HEK293 (cell line): ENCODE measurements around the gene SHANK2.

Experiments used
- CTCF ChIA-PET: fragments of 350-600 bp; formaldehyde crosslinking; extraction: SDS; loops from one replicate; lab custom pipeline; 2021; ENCODE audit warnings: antibody characterized with exemption; lab: Yijun Ruan, JAX
- POLR2A ChIA-PET: fragments of 300-600 bp; formaldehyde crosslinking; extraction: SDS; loops from one replicate; lab custom pipeline; 2020; ENCODE audit warnings: antibody characterized with exemption, inconsistent platforms; lab: Yijun Ruan, JAX
- H3K27ac ChIP-seq: fragments of 200-500 bp; sonication (Bioruptor generic); 2 replicates; pipeline ENCODE4 v1.5.1; 2014; ENCODE audit warnings: low read depth, low read length, control low read depth, inconsistent platforms; ENCODE audit errors: extremely low read depth
- H3K36me3 ChIP-seq, 2 experiments: fragments of 200-500 bp in 1 of 2; sonication (Bioruptor generic) in 1 of 2; 1 replicate in 1 of 2; 2 replicates in 1 of 2; pipeline ENCODE4 v1.5.1; 2014 to 2017; ENCODE audit warnings: inconsistent platforms in 2 of 2, low read length in 2 of 2; ENCODE audit not compliant: control insufficient read depth in 2 of 2, insufficient read depth in 1 of 2
- H3K4me1 ChIP-seq: fragments of 200-500 bp; sonication (Bioruptor generic); 2 replicates; pipeline ENCODE4 v1.5.1; 2014; ENCODE audit warnings: mild to moderate bottlenecking, low read length, inconsistent platforms; ENCODE audit not compliant: control insufficient read depth, insufficient read depth
- H3K4me3 ChIP-seq: 2 replicates; pipeline ENCODE4 v1.5.1; 2011; ENCODE audit warnings: low read depth, mild to moderate bottlenecking, control low read depth, low read length, moderate library complexity
- H3K9me3 ChIP-seq: fragments of 200-500 bp; sonication (Bioruptor generic); 2 replicates; pipeline ENCODE4 v1.5.1; 2014; ENCODE audit warnings: low read depth, low read length, inconsistent platforms; ENCODE audit not compliant: control insufficient read depth, insufficient read depth
- BCL11A ChIP-seq: fragments of 450-650 bp; formaldehyde crosslinking; IDR thresholded peaks from 2 replicates; pipeline ENCODE4 v1.5.1; 2016; ENCODE audit warnings: low read depth, missing biosample characterization, missing genetic modification characterization
- KLF8 ChIP-seq: fragments of 450-650 bp; formaldehyde crosslinking; IDR thresholded peaks from 2 replicates; pipeline ENCODE4 v1.5.1; 2016; ENCODE audit warnings: missing biosample characterization, missing genetic modification characterization
- OSR2 ChIP-seq: fragments of 450-650 bp; formaldehyde crosslinking; IDR thresholded peaks from 2 replicates; pipeline ENCODE4 v1.5.1; 2016; ENCODE audit warnings: missing biosample characterization, missing genetic modification characterization
- SALL2 ChIP-seq: fragments of 450-650 bp; formaldehyde crosslinking; IDR thresholded peaks from 2 replicates; pipeline ENCODE4 v1.5.0; 2017; ENCODE audit warnings: missing biosample characterization, mild to moderate bottlenecking, missing genetic modification characterization, borderline replicate concordance
- ZNF10 ChIP-seq: fragments of 450-650 bp; formaldehyde crosslinking; IDR thresholded peaks from 2 replicates; pipeline ENCODE4 v1.5.1; 2017; ENCODE audit warnings: missing biosample characterization, missing genetic modification characterization
- ZNF146 ChIP-seq: fragments of 450-650 bp; formaldehyde crosslinking; IDR thresholded peaks from 2 replicates; pipeline ENCODE4 v1.5.1; 2016; ENCODE audit warnings: missing biosample characterization, missing genetic modification characterization
- ZNF157 ChIP-seq: fragments of 450-650 bp; formaldehyde crosslinking; IDR thresholded peaks from 2 replicates; pipeline ENCODE4 v1.5.1; 2016; ENCODE audit warnings: missing biosample characterization, missing genetic modification characterization
- ZNF174 ChIP-seq: fragments of 450-650 bp; formaldehyde crosslinking; IDR thresholded peaks from 2 replicates; pipeline ENCODE4 v1.5.0; 2017; ENCODE audit warnings: missing biosample characterization, mild to moderate bottlenecking, missing genetic modification characterization
- ZNF175 ChIP-seq: fragments of 450-650 bp; formaldehyde crosslinking; IDR thresholded peaks from 2 replicates; pipeline ENCODE4 v1.5.1; 2016; ENCODE audit warnings: missing biosample characterization, missing genetic modification characterization
- ZNF311 ChIP-seq: fragments of 450-650 bp; formaldehyde crosslinking; IDR thresholded peaks from 2 replicates; pipeline ENCODE4 v1.5.1; 2017; ENCODE audit warnings: missing biosample characterization, missing genetic modification characterization, borderline replicate concordance
- ZNF560 ChIP-seq: fragments of 450-650 bp; formaldehyde crosslinking; IDR thresholded peaks from 2 replicates; pipeline ENCODE4 v1.5.1; 2017; ENCODE audit warnings: missing biosample characterization, missing genetic modification characterization, borderline replicate concordance
- ZNF629 ChIP-seq: fragments of 450-650 bp; formaldehyde crosslinking; IDR thresholded peaks from 2 replicates; pipeline ENCODE4 v1.5.1; 2017; ENCODE audit warnings: missing biosample characterization, missing genetic modification characterization
- ZNF747 ChIP-seq: fragments of 450-650 bp; formaldehyde crosslinking; IDR thresholded peaks from 2 replicates; pipeline ENCODE4 v1.5.1; 2016; ENCODE audit warnings: missing biosample characterization, missing genetic modification characterization
- ZNF768 ChIP-seq: fragments of 450-650 bp; formaldehyde crosslinking; IDR thresholded peaks from 2 replicates; pipeline ENCODE4 v1.5.1; 2018; ENCODE audit warnings: missing biosample characterization, mild to moderate bottlenecking, missing genetic modification characterization
- ZNF791 ChIP-seq: fragments of 450-650 bp; formaldehyde crosslinking; IDR thresholded peaks from 2 replicates; pipeline ENCODE4 v1.5.1; 2016; ENCODE audit warnings: missing biosample characterization, missing genetic modification characterization
- TF ChIP-seq, protein P1 (sequence below): fragments of 450-650 bp; formaldehyde crosslinking; IDR thresholded peaks from 2 replicates; pipeline ENCODE4 v1.5.1; 2016; ENCODE audit warnings: missing biosample characterization, missing genetic modification characterization, borderline replicate concordance
- TF ChIP-seq, protein P2 (sequence below): fragments of 450-650 bp; formaldehyde crosslinking; IDR thresholded peaks from 2 replicates; pipeline ENCODE4 v1.5.1; 2017; ENCODE audit warnings: missing biosample characterization, missing genetic modification characterization

SHANK2 gene

DNA sequence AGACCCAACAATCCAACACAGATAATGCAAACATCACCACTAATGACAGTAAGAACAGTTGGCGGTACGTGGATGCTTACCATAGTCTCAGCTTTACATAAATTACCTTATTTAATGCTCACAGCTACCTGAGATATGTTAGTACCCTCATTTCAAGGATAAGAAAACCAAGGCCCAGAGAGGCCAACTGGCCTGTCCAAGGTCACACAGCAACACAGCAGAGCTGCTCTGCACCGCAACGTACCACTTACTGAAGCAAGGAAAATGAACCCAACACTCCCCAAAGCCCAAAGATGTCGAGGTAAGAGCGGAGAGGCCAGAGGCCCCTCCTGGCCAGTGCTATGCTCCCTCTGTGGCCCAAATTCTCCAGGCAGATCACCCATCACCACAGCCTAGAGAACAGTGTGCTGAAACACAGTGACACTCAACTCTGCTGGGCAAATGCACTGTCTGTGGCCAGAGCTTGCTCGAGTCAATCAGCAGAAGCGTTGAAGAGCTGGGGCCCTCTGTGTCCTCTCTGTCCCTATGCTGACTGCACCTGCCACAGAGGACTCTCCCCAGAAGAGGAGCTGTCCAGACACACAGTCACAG lies 14.0 kb downstream of the SHANK2 start:
- no peak overlapping the region for H3K4me3 ChIP-seq
- H3K4me1 ChIP-seq, result peaks cover 10% of the 10 kb centered on the region
- no peaks in the 10 kb centered on the region for H3K9me3 ChIP-seq
- TF ChIP-seq ZNF629 (no peak), ZNF768 (peak; percentile 69; the same call in 1 of the 2 replicates)
- POLR2A ChIA-PET, result no interaction called here
- CTCF ChIA-PET, result interaction anchor here (0.6 to 1.7 kb wide), 3 partner anchors 9 to 341 kb away, joined by 3 to 4 read pairs (median 4); no protein-coding TSS in a partner anchor
- H3K36me3 ChIP-seq, result no peaks in the 10 kb centered on the region
- H3K27ac ChIP-seq, result no peak overlapping the region

DNA sequence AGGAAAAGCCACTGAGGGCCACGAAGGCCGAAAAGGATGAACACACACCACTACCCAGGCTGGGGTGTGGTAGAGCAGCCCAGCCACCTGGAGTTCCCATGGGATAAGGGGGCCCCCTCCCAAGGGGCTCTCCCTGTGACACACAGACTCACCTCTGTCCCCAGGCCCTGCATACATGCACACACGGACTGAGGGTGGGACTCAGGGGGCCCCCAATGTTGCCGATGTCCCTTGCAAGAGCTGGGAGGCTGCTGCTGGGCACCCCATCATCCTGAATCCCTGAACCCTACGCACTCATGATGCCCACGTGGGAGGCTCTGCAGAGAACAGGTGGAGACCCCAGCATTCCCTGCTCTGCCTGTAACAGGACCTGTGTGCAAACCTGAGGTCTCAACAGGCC lies 14.5 kb downstream of the SHANK2 start:
- peaks cover 10% of the 10 kb centered on the region for H3K4me1 ChIP-seq
- ChIA-PET POLR2A (no interaction called here), CTCF (interaction anchor here (0.6 to 1.7 kb wide), 2 partner anchors 105 to 342 kb away, joined by 3 to 4 read pairs; no protein-coding TSS in a partner anchor)
- H3K36me3 ChIP-seq, result no peaks in the 10 kb centered on the region
- H3K9me3 ChIP-seq, result no peaks in the 10 kb centered on the region
- H3K4me3 ChIP-seq, result no peak overlapping the region
- H3K27ac ChIP-seq, result no peak overlapping the region
- TF ChIP-seq, protein P1, sequence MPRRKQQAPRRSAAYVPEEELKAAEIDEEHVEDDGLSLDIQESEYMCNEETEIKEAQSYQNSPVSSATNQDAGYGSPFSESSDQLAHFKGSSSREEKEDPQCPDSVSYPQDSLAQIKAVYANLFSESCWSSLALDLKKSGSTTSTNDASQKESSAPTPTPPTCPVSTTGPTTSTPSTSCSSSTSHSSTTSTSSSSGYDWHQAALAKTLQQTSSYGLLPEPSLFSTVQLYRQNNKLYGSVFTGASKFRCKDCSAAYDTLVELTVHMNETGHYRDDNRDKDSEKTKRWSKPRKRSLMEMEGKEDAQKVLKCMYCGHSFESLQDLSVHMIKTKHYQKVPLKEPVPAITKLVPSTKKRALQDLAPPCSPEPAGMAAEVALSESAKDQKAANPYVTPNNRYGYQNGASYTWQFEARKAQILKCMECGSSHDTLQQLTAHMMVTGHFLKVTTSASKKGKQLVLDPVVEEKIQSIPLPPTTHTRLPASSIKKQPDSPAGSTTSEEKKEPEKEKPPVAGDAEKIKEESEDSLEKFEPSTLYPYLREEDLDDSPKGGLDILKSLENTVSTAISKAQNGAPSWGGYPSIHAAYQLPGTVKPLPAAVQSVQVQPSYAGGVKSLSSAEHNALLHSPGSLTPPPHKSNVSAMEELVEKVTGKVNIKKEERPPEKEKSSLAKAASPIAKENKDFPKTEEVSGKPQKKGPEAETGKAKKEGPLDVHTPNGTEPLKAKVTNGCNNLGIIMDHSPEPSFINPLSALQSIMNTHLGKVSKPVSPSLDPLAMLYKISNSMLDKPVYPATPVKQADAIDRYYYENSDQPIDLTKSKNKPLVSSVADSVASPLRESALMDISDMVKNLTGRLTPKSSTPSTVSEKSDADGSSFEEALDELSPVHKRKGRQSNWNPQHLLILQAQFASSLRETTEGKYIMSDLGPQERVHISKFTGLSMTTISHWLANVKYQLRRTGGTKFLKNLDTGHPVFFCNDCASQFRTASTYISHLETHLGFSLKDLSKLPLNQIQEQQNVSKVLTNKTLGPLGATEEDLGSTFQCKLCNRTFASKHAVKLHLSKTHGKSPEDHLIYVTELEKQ (tag by site-specific recombination), result no peak
- TF ChIP-seq SALL2, result no peak
- no peak for TF ChIP-seq KLF8 (tag by site-specific recombination)
- TF ChIP-seq, protein P2, sequence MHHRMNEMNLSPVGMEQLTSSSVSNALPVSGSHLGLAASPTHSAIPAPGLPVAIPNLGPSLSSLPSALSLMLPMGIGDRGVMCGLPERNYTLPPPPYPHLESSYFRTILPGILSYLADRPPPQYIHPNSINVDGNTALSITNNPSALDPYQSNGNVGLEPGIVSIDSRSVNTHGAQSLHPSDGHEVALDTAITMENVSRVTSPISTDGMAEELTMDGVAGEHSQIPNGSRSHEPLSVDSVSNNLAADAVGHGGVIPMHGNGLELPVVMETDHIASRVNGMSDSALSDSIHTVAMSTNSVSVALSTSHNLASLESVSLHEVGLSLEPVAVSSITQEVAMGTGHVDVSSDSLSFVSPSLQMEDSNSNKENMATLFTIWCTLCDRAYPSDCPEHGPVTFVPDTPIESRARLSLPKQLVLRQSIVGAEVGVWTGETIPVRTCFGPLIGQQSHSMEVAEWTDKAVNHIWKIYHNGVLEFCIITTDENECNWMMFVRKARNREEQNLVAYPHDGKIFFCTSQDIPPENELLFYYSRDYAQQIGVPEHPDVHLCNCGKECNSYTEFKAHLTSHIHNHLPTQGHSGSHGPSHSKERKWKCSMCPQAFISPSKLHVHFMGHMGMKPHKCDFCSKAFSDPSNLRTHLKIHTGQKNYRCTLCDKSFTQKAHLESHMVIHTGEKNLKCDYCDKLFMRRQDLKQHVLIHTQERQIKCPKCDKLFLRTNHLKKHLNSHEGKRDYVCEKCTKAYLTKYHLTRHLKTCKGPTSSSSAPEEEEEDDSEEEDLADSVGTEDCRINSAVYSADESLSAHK, result no peak
- no peak for TF ChIP-seq ZNF175 (tag by site-specific recombination)
- no peak for TF ChIP-seq ZNF174
- TF ChIP-seq ZNF560 (tag by site-specific recombination), result no peak
- TF ChIP-seq BCL11A (tag by site-specific recombination), result no peak
- TF ChIP-seq OSR2 (tag by site-specific recombination), result no peak
- TF ChIP-seq ZNF10 (tag by site-specific recombination), result no peak
- no peak for TF ChIP-seq ZNF157 (tag by site-specific recombination)
- no peak for TF ChIP-seq ZNF311 (tag by site-specific recombination)
- no peak for TF ChIP-seq ZNF747 (tag by site-specific recombination)
- TF ChIP-seq ZNF791 (tag by site-specific recombination), result no peak
- TF ChIP-seq ZNF146 (tag by site-specific recombination), result no peak
